Mesodermal cell (in vitro differentiated cells): ENCODE results near the gene CEP112.

Experiments used
- H3K27ac ChIP-seq: 2 replicates; pipeline ENCODE4 v1.7.0; 2013; ENCODE audit warnings: mild to moderate bottlenecking, low read depth, low read length, moderate library complexity; ENCODE audit not compliant: severe bottlenecking
- H3K36me3 ChIP-seq: 2 replicates; pipeline ENCODE4 v1.7.1; 2013; ENCODE audit warnings: mild to moderate bottlenecking, low read length, moderate library complexity; ENCODE audit not compliant: control insufficient read depth, insufficient read depth
- H3K4me1 ChIP-seq: one replicate; pipeline ENCODE4 v1.7.1; 2013; ENCODE audit warnings: mild to moderate bottlenecking, low read length; ENCODE audit not compliant: insufficient read depth, control insufficient read depth, poor library complexity, severe bottlenecking
- H3K4me3 ChIP-seq: 2 replicates; pipeline ENCODE4 v1.7.0; 2013; ENCODE audit warnings: low read length, control low read depth, mild to moderate bottlenecking; ENCODE audit not compliant: insufficient read depth, poor library complexity, severe bottlenecking; ENCODE audit errors: extremely low read depth
- H3K9me3 ChIP-seq: 2 replicates; pipeline ENCODE4 v1.7.1; 2013; ENCODE audit warnings: mild to moderate bottlenecking, low read length, moderate library complexity; ENCODE audit not compliant: control insufficient read depth
- WGBS, 2 experiments: methylation state at CpG; one replicate each; pipeline ENCODE4 v1.1.5; 2013; ENCODE audit warnings: missing lambda C conversion rate in 2 of 2; ENCODE audit not compliant: insufficient coverage in 2 of 2; 5-methylcytosine and 5-hydroxymethylcytosine counted together

CEP112 gene

DNA sequence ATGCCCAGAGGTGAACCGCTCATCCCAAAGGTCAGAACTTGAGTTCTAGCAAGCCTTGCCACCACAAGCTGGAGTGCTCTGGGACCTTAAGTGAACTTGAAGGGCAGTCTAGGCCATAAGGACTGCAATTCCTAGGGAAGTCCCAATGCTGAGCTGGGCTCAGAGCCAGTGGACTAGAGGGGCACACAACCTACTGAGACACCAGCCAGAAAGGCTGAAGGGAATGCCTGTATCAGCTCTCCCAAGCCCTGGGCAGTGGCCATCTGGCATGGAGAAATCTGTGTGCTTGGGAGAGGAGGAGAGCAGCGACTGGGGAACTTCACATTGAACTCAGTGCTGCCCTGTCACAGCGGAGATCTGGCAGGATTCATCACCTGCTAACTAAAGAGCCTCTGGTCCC lies 201.3 kb downstream of the CEP112 start:
- no peaks in the 10 kb centered on the region for H3K36me3 ChIP-seq
- H3K4me3 ChIP-seq, result no peak overlapping the region
- no peak overlapping the region for H3K27ac ChIP-seq
- no peaks in the 10 kb centered on the region for H3K9me3 ChIP-seq
- 95 to 100% methylated on average over 2 of the region's 3 CpGs for WGBS, 2 experiments
- no peaks in the 10 kb centered on the region for H3K4me1 ChIP-seq

- Histone ChIP-seq H3K27ac (no peak overlapping the region), H3K4me1 (no peaks in the 10 kb centered on the region), H3K36me3 (no peaks in the 10 kb centered on the region), H3K9me3 (no peaks in the 10 kb centered on the region), H3K4me3 (no peak overlapping the region)
Measured at GRCh38 chr17:65988451-65988850, 203.5 kb downstream of the CEP112 start.

DNA sequence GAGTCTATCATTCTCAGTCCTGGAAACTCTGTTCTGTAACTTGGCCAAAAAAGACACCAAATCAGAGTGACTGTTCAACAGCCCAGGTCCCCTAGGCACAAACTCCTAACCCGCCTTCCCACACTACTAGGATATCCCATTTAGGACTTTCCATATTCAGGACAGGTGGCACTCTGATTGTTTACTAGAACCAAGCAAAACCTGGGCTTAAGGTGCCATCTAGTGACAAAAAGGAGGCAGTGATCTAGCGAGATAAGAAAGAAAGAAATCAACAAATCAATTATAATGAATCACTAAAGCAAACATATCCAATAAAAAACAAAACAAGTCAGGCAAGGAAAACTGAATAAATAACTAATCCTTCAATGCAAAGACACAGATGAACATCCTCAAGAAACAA lies 203.9 kb downstream of the CEP112 start:
- H3K27ac ChIP-seq, result no peak overlapping the region

DNA sequence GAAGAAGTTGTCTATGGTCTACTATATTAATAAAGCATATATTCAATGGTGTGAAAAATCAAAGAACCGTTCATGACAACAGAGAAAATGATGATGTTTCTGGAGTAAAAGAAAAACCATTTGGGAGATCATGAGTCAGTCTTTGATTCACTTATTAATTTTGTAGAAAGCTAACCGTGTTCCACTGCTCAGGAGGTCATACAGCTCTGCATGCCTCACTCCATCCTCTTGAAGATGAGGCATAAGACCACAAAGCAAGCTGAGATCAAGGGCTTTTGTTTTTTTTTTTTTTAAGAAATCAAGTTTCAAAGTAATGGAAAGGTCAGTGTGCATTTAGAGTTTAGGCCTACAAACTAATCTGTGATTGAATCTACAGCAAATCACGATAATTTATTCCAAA lies 206.4 kb downstream of the CEP112 start:
- Histone ChIP-seq H3K4me1 (no peaks in the 10 kb centered on the region), H3K4me3 (no peak overlapping the region), H3K27ac (no peak overlapping the region), H3K9me3 (no peaks in the 10 kb centered on the region), H3K36me3 (no peaks in the 10 kb centered on the region)
- 100% methylated on average over 2 of the region's 3 CpGs; no CpG with 5 or more reads in 1 of the 2 experiments for WGBS, 2 experiments

More for the DNA sequence above, 203.9 kb downstream of the CEP112 start:
- no peaks in the 10 kb centered on the region for H3K9me3 ChIP-seq
- WGBS, 2 experiments, result no CpG with 5 or more reads among the region's 2 CpGs
- H3K4me3 ChIP-seq, result no peak overlapping the region
- no peaks in the 10 kb centered on the region for H3K4me1 ChIP-seq
- H3K36me3 ChIP-seq, result no peaks in the 10 kb centered on the region

- Histone ChIP-seq H3K4me1 (no peaks in the 10 kb centered on the region), H3K4me3 (no peak overlapping the region), H3K9me3 (no peaks in the 10 kb centered on the region), H3K36me3 (no peaks in the 10 kb centered on the region), H3K27ac (no peak overlapping the region)
- 73% methylated on average over 3 of the region's 3 CpGs; no CpG with 5 or more reads in 1 of the 2 experiments for WGBS, 2 experiments
Measured at GRCh38 chr17:65984299-65984698, 207.6 kb downstream of the CEP112 start.

DNA sequence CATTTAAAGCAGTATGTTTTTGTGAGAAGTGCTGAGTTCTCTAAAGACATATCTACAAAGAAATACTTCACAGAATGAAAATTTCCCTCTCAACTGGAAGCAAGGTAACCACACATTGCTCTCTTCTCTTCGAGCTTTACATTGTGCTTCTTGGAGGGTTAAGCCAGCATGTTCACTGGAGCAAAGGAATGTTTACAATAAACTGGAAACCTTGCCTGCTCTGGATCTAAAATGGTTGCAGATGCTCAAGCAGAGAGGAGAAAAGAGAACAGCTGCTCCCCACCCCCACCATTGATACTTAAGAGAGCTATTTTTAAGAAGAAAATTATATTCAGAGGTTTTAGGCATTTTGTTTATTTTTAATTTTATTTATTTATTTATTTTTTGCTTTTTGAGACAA lies 213.1 kb downstream of the CEP112 start:
- Histone ChIP-seq H3K9me3 (no peaks in the 10 kb centered on the region), H3K4me3 (no peak overlapping the region), H3K27ac (no peak overlapping the region), H3K36me3 (no peaks in the 10 kb centered on the region), H3K4me1 (no peaks in the 10 kb centered on the region)
- WGBS, 2 experiments, result no CpG with 5 or more reads among the region's 1 CpG

- no peaks in the 10 kb centered on the region for H3K36me3 ChIP-seq
- H3K4me3 ChIP-seq, result no peak overlapping the region
- WGBS, 2 experiments, result 96 to 100% methylated on average over 6 of the region's 10 CpGs
- no peaks in the 10 kb centered on the region for H3K4me1 ChIP-seq
- no peak overlapping the region for H3K27ac ChIP-seq
- no peaks in the 10 kb centered on the region for H3K9me3 ChIP-seq
Measured at GRCh38 chr17:65977041-65977440, 214.9 kb downstream of the CEP112 start.

- WGBS, 2 experiments, result 80 to 82% methylated on average over 6 to 7 of the region's 9 CpGs
- Histone ChIP-seq H3K9me3 (peaks cover 2% of the 10 kb centered on the region), H3K4me3 (no peak overlapping the region), H3K4me1 (no peaks in the 10 kb centered on the region), H3K27ac (no peak overlapping the region), H3K36me3 (no peaks in the 10 kb centered on the region)
Measured at GRCh38 chr17:65975878-65976277, 216.1 kb downstream of the CEP112 start.

DNA sequence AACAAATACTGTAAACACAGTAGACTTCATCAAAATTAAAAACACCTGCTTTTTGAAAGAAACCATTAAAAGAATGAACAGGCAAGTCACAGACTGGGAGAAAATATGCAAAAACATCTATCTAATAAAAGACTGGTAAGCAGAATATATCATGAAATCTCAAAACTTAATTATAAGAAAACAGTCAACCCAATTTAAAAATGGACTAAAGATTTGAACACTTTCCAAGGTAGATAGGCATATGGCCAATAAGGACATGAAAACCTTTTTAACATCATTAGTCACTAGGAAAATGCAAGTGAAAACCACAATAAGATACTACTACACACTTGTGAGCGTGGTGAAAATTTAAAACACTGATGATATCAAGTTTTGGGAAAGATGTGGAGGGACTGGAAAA lies 218.7 kb downstream of the CEP112 start:
- no CpG with 5 or more reads among the region's 1 CpG for WGBS, 2 experiments
- Histone ChIP-seq H3K36me3 (no peaks in the 10 kb centered on the region), H3K27ac (no peak overlapping the region), H3K4me3 (no peak overlapping the region), H3K4me1 (no peaks in the 10 kb centered on the region), H3K9me3 (peaks cover 12% of the 10 kb centered on the region)

- Histone ChIP-seq H3K27ac (no peak overlapping the region), H3K9me3 (peaks cover 15% of the 10 kb centered on the region), H3K36me3 (no peaks in the 10 kb centered on the region), H3K4me3 (no peak overlapping the region), H3K4me1 (no peaks in the 10 kb centered on the region)
- no CpG with 5 or more reads among the region's 2 CpGs for WGBS, 2 experiments
Measured at GRCh38 chr17:65967372-65967771, 224.6 kb downstream of the CEP112 start.

GRCh38 chr17:65966072-65966695 lies 225.7 kb downstream of the CEP112 start:
- H3K4me1 ChIP-seq, result no peaks in the 10 kb centered on the region
- H3K36me3 ChIP-seq, result no peaks in the 10 kb centered on the region
- H3K4me3 ChIP-seq, result no peak overlapping the region
- H3K9me3 ChIP-seq, result peaks cover 15% of the 10 kb centered on the region
- no peak overlapping the region for H3K27ac ChIP-seq
- WGBS, 2 experiments, result 100% methylated on average over 1 of the region's 2 CpGs; no CpG with 5 or more reads in 1 of the 2 experiments
